Right atrium auricular region (tissue), 2 donors: ENCODE data around the gene CBFA2T3. TPM values are rescaled to one million over a fixed set of nuclear protein-coding genes. Genes with fewer than 3 reads are reported as not detected.

Source experiments
- DNase-seq: peaks from one replicate; pipeline ENCODE4 v3.0.0-alpha.2; 2019; ENCODE audit warnings: low spot score
- H3K27ac ChIP-seq, 2 donors: fragments of 200-600 bp; sonication (generic); 1 replicate in 1 of 2; 2 replicates in 1 of 2; pipeline ENCODE4 v1.5.1; 2016 to 2019
- H3K27me3 ChIP-seq, 2 donors: fragments of 200-600 bp; sonication (generic); one replicate each; pipeline versions ENCODE4 v1.5.1 to v1.6.0; 2017 to 2019
- H3K36me3 ChIP-seq: fragments of 200-600 bp; sonication (generic); one replicate; pipeline ENCODE4 v1.5.1; 2016
- H3K4me1 ChIP-seq, 2 donors: fragments of 200-600 bp; sonication (generic); one replicate each; pipeline versions ENCODE4 v1.5.1 to v1.6.0; 2017 to 2019
- H3K4me3 ChIP-seq, 2 donors: fragments of 200-600 bp; sonication (generic); 1 replicate in 1 of 2; 2 replicates in 1 of 2; pipeline ENCODE4 v1.5.1; 2017 to 2019; ENCODE audit warnings: mild to moderate bottlenecking in 1 of 2, moderate library complexity in 1 of 2
- H3K9me3 ChIP-seq, 2 donors: fragments of 200-600 bp; sonication (generic); one replicate each; pipeline ENCODE4 v1.5.1; 2019
- total RNA-seq, 2 donors: library from RNA; depleted of rRNA; stranded (reverse); fragments of >200 nt; gene quantifications; one replicate each; pipeline ENCODE4 v1.1.0, GENCODE V29; 2016
- TF ChIP-seq, protein P1 (sequence below), 2 donors: fragments of 200-600 bp; sonication (generic); IDR thresholded peaks; one replicate each; pipeline ENCODE4 v1.5.1; 2019; ENCODE audit warnings: antibody characterized with exemption in 2 of 2

CBFA2T3 gene
- total RNA-seq, 2 donors from 2014 or later, result 1.1 to 2.6 TPM

DNA sequence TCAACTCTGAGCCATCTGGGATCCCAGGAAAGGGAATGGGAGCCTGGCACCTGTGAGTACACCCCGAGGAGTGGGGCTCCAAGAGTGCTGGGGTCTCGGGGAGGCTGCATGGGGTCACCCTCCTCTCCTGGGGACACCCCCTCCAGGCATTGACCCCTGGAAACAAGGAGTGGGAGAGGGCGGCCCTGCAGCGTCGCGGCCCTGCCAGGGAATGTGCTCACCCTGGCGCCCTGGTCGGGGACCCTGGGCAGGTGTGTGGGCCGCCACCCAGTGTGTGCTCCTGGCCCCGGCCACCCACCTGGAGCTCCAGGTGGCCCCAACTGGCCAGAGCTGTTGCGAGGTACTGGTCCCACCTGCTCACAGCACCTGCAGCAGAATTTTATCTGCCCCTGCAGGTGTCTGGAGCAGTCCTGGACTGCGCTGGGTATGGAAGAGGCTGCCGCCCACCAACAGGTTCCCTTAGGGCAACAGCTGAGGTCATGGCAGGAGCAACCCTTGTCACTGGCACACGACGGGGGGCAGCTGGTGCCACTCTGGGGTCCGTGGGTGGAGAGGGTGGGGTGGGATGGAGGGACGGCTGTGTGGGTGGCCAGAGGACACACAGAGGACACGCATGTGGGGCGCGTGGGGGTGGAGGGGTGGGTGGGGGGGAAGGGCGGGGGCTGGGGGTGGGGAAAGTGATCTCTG is 105.1 kb downstream of the CBFA2T3 start:
- Histone ChIP-seq H3K36me3 (no peaks in the 10 kb centered on the region), H3K4me3 (no peak overlapping the region), H3K4me1 (peaks cover 0 to 10% of the 10 kb centered on the region in 2 donors), H3K9me3 (no peaks in the 10 kb centered on the region), H3K27ac (no peak overlapping the region), H3K27me3 (no peaks in the 10 kb centered on the region)
- no peak for DNase-seq
- TF ChIP-seq, protein P1, sequence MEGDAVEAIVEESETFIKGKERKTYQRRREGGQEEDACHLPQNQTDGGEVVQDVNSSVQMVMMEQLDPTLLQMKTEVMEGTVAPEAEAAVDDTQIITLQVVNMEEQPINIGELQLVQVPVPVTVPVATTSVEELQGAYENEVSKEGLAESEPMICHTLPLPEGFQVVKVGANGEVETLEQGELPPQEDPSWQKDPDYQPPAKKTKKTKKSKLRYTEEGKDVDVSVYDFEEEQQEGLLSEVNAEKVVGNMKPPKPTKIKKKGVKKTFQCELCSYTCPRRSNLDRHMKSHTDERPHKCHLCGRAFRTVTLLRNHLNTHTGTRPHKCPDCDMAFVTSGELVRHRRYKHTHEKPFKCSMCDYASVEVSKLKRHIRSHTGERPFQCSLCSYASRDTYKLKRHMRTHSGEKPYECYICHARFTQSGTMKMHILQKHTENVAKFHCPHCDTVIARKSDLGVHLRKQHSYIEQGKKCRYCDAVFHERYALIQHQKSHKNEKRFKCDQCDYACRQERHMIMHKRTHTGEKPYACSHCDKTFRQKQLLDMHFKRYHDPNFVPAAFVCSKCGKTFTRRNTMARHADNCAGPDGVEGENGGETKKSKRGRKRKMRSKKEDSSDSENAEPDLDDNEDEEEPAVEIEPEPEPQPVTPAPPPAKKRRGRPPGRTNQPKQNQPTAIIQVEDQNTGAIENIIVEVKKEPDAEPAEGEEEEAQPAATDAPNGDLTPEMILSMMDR (IDR thresholded peaks at IDR 0.05), result no peak

DNA sequence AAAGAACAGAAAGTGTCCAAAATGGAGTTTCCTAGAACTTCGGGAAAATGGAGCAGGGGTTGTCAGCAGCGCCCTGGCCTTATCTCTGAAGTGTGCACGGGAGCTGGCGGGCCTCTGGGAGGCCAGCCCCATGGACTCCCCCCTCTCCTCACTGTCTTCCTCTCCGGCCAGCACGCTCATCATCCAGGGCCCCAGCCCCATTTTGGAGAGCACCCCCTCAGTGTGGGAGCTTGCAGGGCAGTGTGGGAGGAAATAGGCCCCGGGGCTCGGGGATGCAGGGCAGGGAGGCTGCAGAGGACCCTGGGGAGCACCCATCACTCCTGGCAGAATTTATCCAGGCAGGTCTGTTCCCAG is 105.7 kb downstream of the CBFA2T3 start:
- Histone ChIP-seq H3K27ac (no peak overlapping the region), H3K27me3 (no peaks in the 10 kb centered on the region), H3K4me3 (peak overlapping the region in 1 of 2 donors; percentile 29)

DNA sequence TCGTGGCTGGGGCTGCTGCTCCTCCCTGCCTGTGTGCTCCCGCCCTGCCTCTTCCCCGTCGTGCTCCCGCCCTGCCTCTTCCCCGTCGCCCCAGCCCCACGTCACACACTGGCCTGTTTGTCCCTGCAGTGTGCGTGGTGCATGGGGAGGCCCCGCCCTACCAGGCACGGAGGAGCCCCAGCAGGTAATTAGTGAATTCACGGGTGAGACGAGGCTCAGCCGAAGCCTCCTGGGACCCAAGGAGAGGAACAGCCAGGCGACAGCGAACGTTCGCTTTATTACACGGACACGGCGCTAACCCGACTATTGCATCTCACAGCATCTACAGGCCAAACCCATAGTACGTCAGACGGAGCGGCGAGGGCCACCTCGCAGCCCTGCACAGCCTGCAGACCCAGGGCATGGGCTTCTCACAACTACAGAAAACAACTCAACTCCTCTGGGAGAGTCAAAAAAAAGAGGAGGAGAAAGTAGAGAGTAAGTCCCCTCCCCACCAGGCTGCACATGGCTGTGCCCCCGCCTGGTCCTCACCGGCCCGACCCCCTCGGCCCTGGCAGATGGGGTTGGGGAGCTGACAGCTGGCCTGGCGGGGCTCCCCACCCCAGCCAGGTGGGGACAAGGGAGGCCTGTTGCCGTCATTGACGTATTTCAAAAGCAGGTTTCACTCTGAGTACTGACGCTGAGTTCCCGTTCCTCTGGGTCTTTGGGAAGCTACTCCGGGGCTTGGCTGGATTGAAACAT is 106.2 kb downstream of the CBFA2T3 start:
- TF ChIP-seq, protein P1 (IDR thresholded peaks at IDR 0.05), result no peak
- peaks cover 0 to 10% of the 10 kb centered on the region in 2 donors for H3K4me1 ChIP-seq
- H3K9me3 ChIP-seq, result no peaks in the 10 kb centered on the region
- no peaks in the 10 kb centered on the region for H3K36me3 ChIP-seq
- peak overlapping the region in 1 of 2 donors; percentile 29 for H3K4me3 ChIP-seq
- H3K27me3 ChIP-seq, result no peaks in the 10 kb centered on the region
- no peak overlapping the region for H3K27ac ChIP-seq
- DNase-seq, result no peak

More for the DNA sequence above, 105.7 kb downstream of the CBFA2T3 start:
- TF ChIP-seq, protein P1 (IDR thresholded peaks at IDR 0.05), result no peak
- Histone ChIP-seq H3K9me3 (no peaks in the 10 kb centered on the region), H3K36me3 (no peaks in the 10 kb centered on the region), H3K4me1 (peaks cover 0 to 10% of the 10 kb centered on the region in 2 donors)
- no peak for DNase-seq

DNA sequence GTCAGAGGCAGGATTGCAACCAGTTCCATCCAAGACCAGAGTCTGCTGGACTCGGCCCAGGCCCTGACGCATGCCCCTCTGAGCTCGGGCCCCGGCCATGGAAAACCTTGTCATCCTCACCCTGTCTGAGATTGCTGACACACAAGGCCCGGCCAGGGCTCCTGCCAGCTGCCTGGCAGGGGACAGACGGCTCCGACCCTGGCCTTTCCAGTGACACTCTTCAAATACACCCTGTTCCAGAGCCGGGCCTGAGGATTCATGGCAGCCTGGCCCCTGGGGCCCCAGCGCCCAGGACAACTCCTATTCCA is 107.4 kb downstream of the CBFA2T3 start:
- H3K27ac ChIP-seq, result no peak overlapping the region
- no peak overlapping the region for H3K4me3 ChIP-seq
- no peaks in the 10 kb centered on the region for H3K27me3 ChIP-seq
- no peak for DNase-seq
- no peaks in the 10 kb centered on the region for H3K9me3 ChIP-seq
- TF ChIP-seq, protein P1 (IDR thresholded peaks at IDR 0.05), result no peak
- peaks cover 0 to 10% of the 10 kb centered on the region in 2 donors for H3K4me1 ChIP-seq
- no peaks in the 10 kb centered on the region for H3K36me3 ChIP-seq

DNA sequence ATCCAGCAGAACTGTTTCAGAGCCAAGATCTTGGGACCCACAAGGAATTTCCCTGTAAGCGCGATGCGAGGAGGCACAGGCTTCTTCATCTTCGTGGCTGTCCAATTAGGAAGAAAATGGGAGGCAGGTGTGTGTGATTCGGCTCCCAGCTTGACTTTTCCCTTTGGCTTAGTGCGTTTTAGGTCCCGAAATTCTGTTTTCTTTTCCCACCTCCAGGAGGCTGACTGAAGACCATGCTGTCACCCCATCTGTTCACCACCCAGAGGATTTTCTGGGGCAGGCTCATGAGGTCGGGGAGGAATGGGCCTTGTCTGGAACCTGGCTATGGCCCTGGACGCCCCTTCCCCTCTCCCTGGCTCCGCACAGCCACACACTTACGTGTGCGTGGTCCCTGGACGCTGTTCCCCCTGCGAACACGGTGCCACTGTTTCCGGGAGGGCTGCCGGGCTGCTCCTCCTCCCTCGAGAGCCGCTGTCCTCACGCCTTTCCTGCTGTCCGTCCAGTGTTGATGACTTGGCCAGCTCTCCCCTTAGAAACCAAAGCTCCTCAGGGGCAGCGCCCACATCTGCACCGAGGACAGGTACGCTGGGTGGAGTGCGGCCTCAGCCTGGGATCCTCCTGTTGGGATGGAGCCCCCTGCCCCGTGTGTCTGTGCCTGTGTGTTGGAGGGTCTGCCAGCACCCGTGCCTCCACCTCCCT is 107.9 kb downstream of the CBFA2T3 start:
- H3K9me3 ChIP-seq, result no peaks in the 10 kb centered on the region
- no peaks in the 10 kb centered on the region for H3K27me3 ChIP-seq
- TF ChIP-seq, protein P1 (IDR thresholded peaks at IDR 0.05), result no peak
- H3K36me3 ChIP-seq, result no peaks in the 10 kb centered on the region
- peaks cover 0 to 10% of the 10 kb centered on the region in 2 donors for H3K4me1 ChIP-seq
- DNase-seq, result no peak
- H3K27ac ChIP-seq, result no peak overlapping the region
- no peak overlapping the region for H3K4me3 ChIP-seq
